ENCODE results near the gene SH2D3A.

DNA sequence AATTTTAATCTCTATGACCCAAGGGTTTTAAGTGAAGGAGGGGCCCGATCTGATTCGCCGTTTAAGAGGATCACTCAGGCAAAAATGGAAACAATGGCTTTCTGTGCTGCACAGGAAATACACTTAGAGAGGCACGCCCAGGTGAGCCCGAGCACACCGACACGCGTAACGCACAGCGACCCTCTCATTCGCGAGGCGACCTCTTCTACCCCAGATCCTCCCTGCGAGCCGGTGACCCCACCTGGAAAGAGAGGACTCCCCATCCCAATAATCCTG is 216 bp downstream of the SH2D3A start:
- TF ChIP-seq, protein P1, sequence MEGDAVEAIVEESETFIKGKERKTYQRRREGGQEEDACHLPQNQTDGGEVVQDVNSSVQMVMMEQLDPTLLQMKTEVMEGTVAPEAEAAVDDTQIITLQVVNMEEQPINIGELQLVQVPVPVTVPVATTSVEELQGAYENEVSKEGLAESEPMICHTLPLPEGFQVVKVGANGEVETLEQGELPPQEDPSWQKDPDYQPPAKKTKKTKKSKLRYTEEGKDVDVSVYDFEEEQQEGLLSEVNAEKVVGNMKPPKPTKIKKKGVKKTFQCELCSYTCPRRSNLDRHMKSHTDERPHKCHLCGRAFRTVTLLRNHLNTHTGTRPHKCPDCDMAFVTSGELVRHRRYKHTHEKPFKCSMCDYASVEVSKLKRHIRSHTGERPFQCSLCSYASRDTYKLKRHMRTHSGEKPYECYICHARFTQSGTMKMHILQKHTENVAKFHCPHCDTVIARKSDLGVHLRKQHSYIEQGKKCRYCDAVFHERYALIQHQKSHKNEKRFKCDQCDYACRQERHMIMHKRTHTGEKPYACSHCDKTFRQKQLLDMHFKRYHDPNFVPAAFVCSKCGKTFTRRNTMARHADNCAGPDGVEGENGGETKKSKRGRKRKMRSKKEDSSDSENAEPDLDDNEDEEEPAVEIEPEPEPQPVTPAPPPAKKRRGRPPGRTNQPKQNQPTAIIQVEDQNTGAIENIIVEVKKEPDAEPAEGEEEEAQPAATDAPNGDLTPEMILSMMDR (tag by site-specific recombination; IDR thresholded peaks at IDR 0.05): no peak
- TF ChIP-seq ZSCAN5A (tag by site-specific recombination; IDR thresholded peaks at IDR 0.05): no peak

All from HEK293 (cell line).